ENCODE measurements around the gene ADGRG2. TPM values are rescaled to one million over a fixed set of nuclear protein-coding genes. Genes with fewer than 3 reads are reported as not detected.

Gene ADGRG2
- total RNA-seq, 2 donors from 2014 or later, result 5.9 to 9.4 TPM

DNA sequence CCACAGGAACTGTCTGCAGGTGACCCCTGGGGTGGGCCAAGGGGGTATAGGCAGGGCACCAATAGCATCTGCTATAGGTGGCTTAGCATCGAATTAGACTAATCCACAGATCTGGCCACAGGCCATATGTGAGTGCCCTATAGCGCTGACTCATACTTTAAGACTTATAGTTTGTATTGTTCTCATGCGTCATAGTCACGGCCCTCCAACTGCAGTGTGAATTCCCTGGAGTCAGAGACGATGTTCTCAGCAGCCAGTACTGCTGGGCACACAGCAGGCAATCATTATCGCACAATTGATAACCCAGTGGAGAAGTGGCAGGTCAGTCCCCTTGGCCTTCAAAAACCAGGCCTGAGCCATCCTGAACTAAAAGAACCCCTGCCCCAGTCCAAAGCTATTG lies 58.1 kb downstream of the ADGRG2 start:
- peaks cover 12% of the 10 kb centered on the region for H3K36me3 Mint-ChIP-seq (ENCODE audit: low read depth)
- Histone ChIP-seq H3K27me3 (ENCODE audit: control insufficient read depth, insufficient read depth, low read length, poor library complexity, severe bottlenecking) (no peaks in the 10 kb centered on the region), H3K4me1 (ENCODE audit: control insufficient read depth, insufficient read depth, low read length) (no peaks in the 10 kb centered on the region), H3K9ac (ENCODE audit: extremely low read depth, low read length, poor library complexity, severe bottlenecking) (no peak overlapping the region), H3K4me3 (ENCODE audit: low read length) (no peak overlapping the region), H3K36me3 (ENCODE audit: control insufficient read depth, insufficient read depth, low read length) (no peaks in the 10 kb centered on the region), H3K27ac (ENCODE audit: low read depth, low read length) (no peak overlapping the region), H3K9me3 (ENCODE audit: control insufficient read depth, low read length) (no peaks in the 10 kb centered on the region)
- no peak for TF ChIP-seq CTCF (conservative IDR thresholded peaks at IDR 0.05)
- peaks cover 64% of the 10 kb centered on the region for H3K9me3 Mint-ChIP-seq
- H3K4me3 Mint-ChIP-seq, result no peak overlapping the region
- peak overlapping the region; percentile 26 for H3K27ac Mint-ChIP-seq
- no peaks in the 10 kb centered on the region for H3K4me1 Mint-ChIP-seq
- 82 to 87% methylated on average over 5 to 6 of the region's 6 CpGs for WGBS, 2 experiments (ENCODE audit: insufficient coverage in 1 of 2, insufficient read length in 1 of 2)
- DNase-seq, result peak; percentile 73
- no peaks in the 10 kb centered on the region for H3K27me3 Mint-ChIP-seq (ENCODE audit: insufficient read depth)

DNA sequence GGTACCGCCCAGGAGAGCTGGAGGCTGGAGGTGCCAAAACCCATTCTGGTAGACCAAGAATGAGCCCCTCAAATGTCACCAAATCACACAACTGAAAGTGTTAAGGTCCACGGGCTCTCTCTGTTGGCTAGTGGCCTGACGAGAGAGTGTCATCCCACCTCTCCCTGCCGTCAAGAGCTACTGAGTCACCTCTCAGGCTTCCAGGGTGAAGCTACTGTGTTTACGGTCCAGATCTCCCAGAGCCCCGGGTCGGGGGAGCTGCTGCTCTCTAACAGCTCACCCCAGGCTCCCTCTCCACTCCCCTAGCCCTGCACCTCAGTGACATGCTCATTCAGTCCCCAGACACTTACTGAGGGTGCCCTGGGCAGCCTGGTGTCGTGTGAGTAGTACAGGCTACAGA lies 59.2 kb downstream of the ADGRG2 start:
- Mint-ChIP-seq H3K9me3 (peaks cover 69% of the 10 kb centered on the region), H3K36me3 (ENCODE audit: low read depth) (peaks cover 12% of the 10 kb centered on the region), H3K27ac (no peak overlapping the region), H3K4me1 (no peaks in the 10 kb centered on the region), H3K27me3 (ENCODE audit: insufficient read depth) (no peaks in the 10 kb centered on the region), H3K4me3 (no peak overlapping the region)
- Histone ChIP-seq H3K9me3 (ENCODE audit: control insufficient read depth, low read length) (no peaks in the 10 kb centered on the region), H3K4me3 (ENCODE audit: low read length) (no peak overlapping the region), H3K27ac (ENCODE audit: low read depth, low read length) (no peak overlapping the region), H3K36me3 (ENCODE audit: control insufficient read depth, insufficient read depth, low read length) (no peaks in the 10 kb centered on the region), H3K4me1 (ENCODE audit: control insufficient read depth, insufficient read depth, low read length) (no peaks in the 10 kb centered on the region), H3K9ac (ENCODE audit: extremely low read depth, low read length, poor library complexity, severe bottlenecking) (no peak overlapping the region), H3K27me3 (ENCODE audit: control insufficient read depth, insufficient read depth, low read length, poor library complexity, severe bottlenecking) (no peaks in the 10 kb centered on the region)
- TF ChIP-seq CTCF (conservative IDR thresholded peaks at IDR 0.05), result no peak
- WGBS, 2 experiments (ENCODE audit: insufficient coverage in 1 of 2, insufficient read length in 1 of 2), result 86% methylated on average over 7 of the region's 8 CpGs; no CpG with 5 or more reads in 1 of the 2 experiments
- no peak for DNase-seq

DNA sequence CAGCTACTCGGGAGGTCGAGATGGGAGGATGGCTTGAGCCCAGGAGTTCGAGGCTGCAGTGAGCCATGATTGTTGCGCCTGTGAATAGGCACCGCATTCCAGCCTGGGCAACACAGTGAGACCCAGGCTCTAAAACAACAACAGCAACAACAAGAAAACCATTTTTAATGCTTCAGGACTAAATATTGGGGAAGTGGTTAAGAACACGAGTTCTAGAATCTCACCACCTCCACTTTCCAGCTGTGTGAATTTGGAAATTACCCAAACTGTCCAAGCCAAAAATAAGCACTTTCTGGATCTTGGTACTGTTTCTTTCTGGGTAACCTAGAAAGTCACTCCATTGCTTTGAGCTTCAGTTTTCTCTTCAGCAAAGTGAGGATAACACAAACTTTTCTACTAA lies 63.2 kb downstream of the ADGRG2 start:
- H3K4me1 Mint-ChIP-seq, result no peaks in the 10 kb centered on the region
- peaks cover 7% of the 10 kb centered on the region for H3K36me3 Mint-ChIP-seq (ENCODE audit: low read depth)
- H3K27me3 ChIP-seq (ENCODE audit: control insufficient read depth, insufficient read depth, low read length, poor library complexity, severe bottlenecking), result no peaks in the 10 kb centered on the region
- no peaks in the 10 kb centered on the region for H3K27me3 Mint-ChIP-seq (ENCODE audit: insufficient read depth)
- H3K27ac Mint-ChIP-seq, result no peak overlapping the region
- H3K9ac ChIP-seq (ENCODE audit: extremely low read depth, low read length, poor library complexity, severe bottlenecking), result no peak overlapping the region
- H3K4me1 ChIP-seq (ENCODE audit: control insufficient read depth, insufficient read depth, low read length), result no peaks in the 10 kb centered on the region
- WGBS, 2 experiments (ENCODE audit: insufficient coverage in 1 of 2, insufficient read length in 1 of 2), result 97 to 100% methylated on average over 1 to 6 of the region's 6 CpGs
- no peaks in the 10 kb centered on the region for H3K9me3 ChIP-seq (ENCODE audit: control insufficient read depth, low read length)
- no peak overlapping the region for H3K4me3 ChIP-seq (ENCODE audit: low read length)
- no peaks in the 10 kb centered on the region for H3K36me3 ChIP-seq (ENCODE audit: control insufficient read depth, insufficient read depth, low read length)
- no peak overlapping the region for H3K27ac ChIP-seq (ENCODE audit: low read depth, low read length)
- no peak for TF ChIP-seq CTCF (conservative IDR thresholded peaks at IDR 0.05)
- H3K4me3 Mint-ChIP-seq, result no peak overlapping the region
- DNase-seq, result no peak
- H3K9me3 Mint-ChIP-seq, result peaks cover 55% of the 10 kb centered on the region

Data from endodermal cell (in vitro differentiated cells).